ENCODE measurements around the gene SLC35B2. TPM values are rescaled to one million over a fixed set of nuclear protein-coding genes. Genes with fewer than 3 reads are reported as not detected.
A peak's percentile ranks its signal among the peaks of the same experiment; 100 is the strongest.

Gene SLC35B2
- total RNA-seq, 4 donors from 2014 or later = 9.7 to 34.4 (median 21.2) TPM

- Histone ChIP-seq H3K36me3 (peaks cover 19 to 36% (median 29%) of the 10 kb centered on the region in 3 donors), H3K27me3 (no peaks in the 10 kb centered on the region), H3K4me3 (peak within 1 kb of the TSS; percentile 81 to 94 (median 94)), H3K4me1 (peaks cover 16 to 48% (median 31%) of the 10 kb centered on the region in 3 donors), H3K27ac (peak within 1 kb of the TSS; percentile 96 to 99 (median 98)), H3K9me3 (no peaks in the 10 kb centered on the region)
- TF ChIP-seq CTCF (IDR thresholded peaks at IDR 0.05) (peak in 2 of 6 experiments; percentile 5 to 16), POLR2A (IDR thresholded peaks at IDR 0.05) (peak in 3 of 4 donors; percentile 90 to 99 (median 96))
- DNase-seq = peak; percentile 92
- intact Hi-C loops (cut with DNase I) = no loop called here
- WGBS, 2 donors = 0 to 2% methylated on average over 20 to 25 of the region's 34 CpGs
Measured at GRCh38 chr6:44246663-44247337, 10.5 kb downstream of the SLC35B2 start, which contains the start of gene HSP90AB1. Gene HSP90AB1 (plus strand): TSS chr6:44247101. CDS start chr6:44248630, 1,529 bp downstream.

GRCh38 chr6:44245912-44246662 is 11.2 kb downstream of the SLC35B2 start:
- Histone ChIP-seq H3K36me3 (peaks cover 12 to 29% (median 22%) of the 10 kb centered on the region in 3 donors), H3K4me3 (peak overlapping the region; percentile 81 to 94 (median 94)), H3K27ac (peak overlapping the region; percentile 96 to 99 (median 98)), H3K27me3 (no peaks in the 10 kb centered on the region), H3K4me1 (peaks cover 16 to 43% (median 31%) of the 10 kb centered on the region in 3 donors), H3K9me3 (no peaks in the 10 kb centered on the region)
- 0% methylated on average over 6 to 10 of the region's 62 CpGs for WGBS, 2 donors
- no peak for TF ChIP-seq POLR2A (IDR thresholded peaks at IDR 0.05)
- peak in 1 of 6 experiments; percentile 45 for TF ChIP-seq CTCF (IDR thresholded peaks at IDR 0.05)
- no peak for DNase-seq
- intact Hi-C loops (cut with DNase I) = no loop called here

GRCh38 chr6:44245391-44245911 is 11.9 kb downstream of the SLC35B2 start:
- Histone ChIP-seq H3K4me1 (peaks cover 16 to 36% (median 25%) of the 10 kb centered on the region in 3 donors), H3K27me3 (no peaks in the 10 kb centered on the region), H3K4me3 (peak overlapping the region; percentile 81 to 94 (median 94)), H3K36me3 (peaks cover 6 to 22% (median 15%) of the 10 kb centered on the region in 3 donors), H3K9me3 (no peaks in the 10 kb centered on the region), H3K27ac (peak overlapping the region; percentile 96 to 99 (median 98))
- DNase-seq = no peak
- TF ChIP-seq CTCF (IDR thresholded peaks at IDR 0.05) = no peak
- TF ChIP-seq POLR2A (IDR thresholded peaks at IDR 0.05) = no peak
- intact Hi-C loops (cut with DNase I) = no loop called here
- WGBS, 2 donors = 78 to 82% methylated on average over 10 to 11 of the region's 12 CpGs

- no peak overlapping the region for H3K4me3 ChIP-seq
- WGBS, 2 donors = 79 to 93% methylated on average over 6 to 7 of the region's 7 CpGs
- no peak for DNase-seq
- peaks cover 0 to 1% (median 0%) of the 10 kb centered on the region in 3 donors for H3K36me3 ChIP-seq
- H3K4me1 ChIP-seq = peaks cover 8 to 18% (median 12%) of the 10 kb centered on the region in 3 donors
- no peaks in the 10 kb centered on the region for H3K9me3 ChIP-seq
- intact Hi-C loops (cut with DNase I) = no loop called here
- TF ChIP-seq POLR2A (IDR thresholded peaks at IDR 0.05) (no peak), CTCF (IDR thresholded peaks at IDR 0.05) (no peak)
- H3K27ac ChIP-seq = no peak overlapping the region
- H3K27me3 ChIP-seq = no peaks in the 10 kb centered on the region
Measured at GRCh38 chr6:44243345-44243744, 14.0 kb downstream of the SLC35B2 start.

All from esophagus squamous epithelium (tissue), 5 donors.